ENCODE measurements around the gene PKD1L1.

PKD1L1 gene

GRCh38 chr7:47901542-47901941 lies 46.7 kb downstream of the PKD1L1 start:
- no peak for DNase-seq

GRCh38 chr7:47897831-47898230 lies 50.4 kb downstream of the PKD1L1 start:
- DNase-seq: no peak

- DNase-seq: no peak
These were observed 51.4 kb downstream of the PKD1L1 start for GRCh38 chr7:47896809-47897423.

- no peak for DNase-seq
These were observed 53.2 kb downstream of the PKD1L1 start for GRCh38 chr7:47895026-47895425.

- no peak for DNase-seq
These were observed 54.4 kb downstream of the PKD1L1 start for GRCh38 chr7:47893721-47894365.

GRCh38 chr7:47893238-47893637 lies 55.0 kb downstream of the PKD1L1 start:
- DNase-seq: no peak

GRCh38 chr7:47890606-47891005 lies 57.7 kb downstream of the PKD1L1 start:
- DNase-seq: no peak

- DNase-seq: no peak
These were observed 58.1 kb downstream of the PKD1L1 start for GRCh38 chr7:47890125-47890524.

- DNase-seq: no peak
These were observed 58.5 kb downstream of the PKD1L1 start for GRCh38 chr7:47889723-47890122.

- no peak for DNase-seq
These were observed 59.6 kb downstream of the PKD1L1 start for GRCh38 chr7:47888371-47889265.

GRCh38 chr7:47887016-47887640 lies 61.1 kb downstream of the PKD1L1 start:
- DNase-seq: no peak

- DNase-seq: no peak
These were observed 62.1 kb downstream of the PKD1L1 start for GRCh38 chr7:47885987-47886811.

GRCh38 chr7:47885309-47885986 lies 62.8 kb downstream of the PKD1L1 start:
- no peak for DNase-seq

- no peak for DNase-seq
These were observed 63.6 kb downstream of the PKD1L1 start for GRCh38 chr7:47884675-47885074.

- no peak for DNase-seq
These were observed 65.6 kb downstream of the PKD1L1 start for GRCh38 chr7:47882635-47883034.

GRCh38 chr7:47881256-47881655 lies 67.0 kb downstream of the PKD1L1 start:
- no peak for DNase-seq

GRCh38 chr7:47878662-47879061 lies 69.6 kb downstream of the PKD1L1 start:
- no peak for DNase-seq

GRCh38 chr7:47877336-47877735 lies 70.9 kb downstream of the PKD1L1 start:
- no peak for DNase-seq

GRCh38 chr7:47875998-47876744 lies 72.1 kb downstream of the PKD1L1 start:
- no peak for DNase-seq

- DNase-seq: no peak
These were observed 72.9 kb downstream of the PKD1L1 start for GRCh38 chr7:47875406-47875805.

GRCh38 chr7:47873762-47874161 lies 74.5 kb downstream of the PKD1L1 start:
- no peak for DNase-seq

Measured in activated effector memory CD4-positive, alpha-beta T cell treated with anti-CD3 and anti-CD28 coated beads, Interleukin-2, amount 50 U/mL, for 16 hours (primary cell).